Measurements from ENCODE around the gene ELP4.

GRCh38 chr11:31807799-31808667 lies 298.5 kb downstream of the ELP4 start:
- TF ChIP-seq POLR2A (IDR thresholded peaks at IDR 0.05) = no peak
- TF ChIP-seq, protein P1, sequence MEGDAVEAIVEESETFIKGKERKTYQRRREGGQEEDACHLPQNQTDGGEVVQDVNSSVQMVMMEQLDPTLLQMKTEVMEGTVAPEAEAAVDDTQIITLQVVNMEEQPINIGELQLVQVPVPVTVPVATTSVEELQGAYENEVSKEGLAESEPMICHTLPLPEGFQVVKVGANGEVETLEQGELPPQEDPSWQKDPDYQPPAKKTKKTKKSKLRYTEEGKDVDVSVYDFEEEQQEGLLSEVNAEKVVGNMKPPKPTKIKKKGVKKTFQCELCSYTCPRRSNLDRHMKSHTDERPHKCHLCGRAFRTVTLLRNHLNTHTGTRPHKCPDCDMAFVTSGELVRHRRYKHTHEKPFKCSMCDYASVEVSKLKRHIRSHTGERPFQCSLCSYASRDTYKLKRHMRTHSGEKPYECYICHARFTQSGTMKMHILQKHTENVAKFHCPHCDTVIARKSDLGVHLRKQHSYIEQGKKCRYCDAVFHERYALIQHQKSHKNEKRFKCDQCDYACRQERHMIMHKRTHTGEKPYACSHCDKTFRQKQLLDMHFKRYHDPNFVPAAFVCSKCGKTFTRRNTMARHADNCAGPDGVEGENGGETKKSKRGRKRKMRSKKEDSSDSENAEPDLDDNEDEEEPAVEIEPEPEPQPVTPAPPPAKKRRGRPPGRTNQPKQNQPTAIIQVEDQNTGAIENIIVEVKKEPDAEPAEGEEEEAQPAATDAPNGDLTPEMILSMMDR (IDR thresholded peaks at IDR 0.05) = no peak
